ENCODE results near the gene TMC5.
A peak's percentile ranks its signal among the peaks of the same experiment; 100 is the strongest.

TMC5 gene

DNA sequence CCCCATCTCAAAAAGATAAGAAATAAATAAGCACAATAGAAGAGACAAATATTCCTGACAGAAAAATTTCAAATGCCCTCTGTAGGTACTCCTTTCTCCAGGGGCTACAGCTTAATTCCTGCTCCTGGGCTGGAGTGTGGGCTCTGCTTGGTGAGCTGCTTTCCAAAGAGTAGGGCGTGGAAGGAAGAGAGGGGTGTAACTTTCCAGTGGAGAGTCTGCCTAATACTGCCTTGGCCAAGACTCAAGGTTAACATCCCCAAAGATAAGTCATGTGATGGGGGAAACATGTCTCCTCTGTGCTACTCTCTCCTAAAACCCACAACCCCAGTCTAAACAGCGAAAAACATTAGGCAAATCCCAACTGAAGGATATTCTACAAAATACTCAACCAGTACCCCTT, 42.7 kb downstream of the TMC5 start:
- DNase-seq, result no peak

DNA sequence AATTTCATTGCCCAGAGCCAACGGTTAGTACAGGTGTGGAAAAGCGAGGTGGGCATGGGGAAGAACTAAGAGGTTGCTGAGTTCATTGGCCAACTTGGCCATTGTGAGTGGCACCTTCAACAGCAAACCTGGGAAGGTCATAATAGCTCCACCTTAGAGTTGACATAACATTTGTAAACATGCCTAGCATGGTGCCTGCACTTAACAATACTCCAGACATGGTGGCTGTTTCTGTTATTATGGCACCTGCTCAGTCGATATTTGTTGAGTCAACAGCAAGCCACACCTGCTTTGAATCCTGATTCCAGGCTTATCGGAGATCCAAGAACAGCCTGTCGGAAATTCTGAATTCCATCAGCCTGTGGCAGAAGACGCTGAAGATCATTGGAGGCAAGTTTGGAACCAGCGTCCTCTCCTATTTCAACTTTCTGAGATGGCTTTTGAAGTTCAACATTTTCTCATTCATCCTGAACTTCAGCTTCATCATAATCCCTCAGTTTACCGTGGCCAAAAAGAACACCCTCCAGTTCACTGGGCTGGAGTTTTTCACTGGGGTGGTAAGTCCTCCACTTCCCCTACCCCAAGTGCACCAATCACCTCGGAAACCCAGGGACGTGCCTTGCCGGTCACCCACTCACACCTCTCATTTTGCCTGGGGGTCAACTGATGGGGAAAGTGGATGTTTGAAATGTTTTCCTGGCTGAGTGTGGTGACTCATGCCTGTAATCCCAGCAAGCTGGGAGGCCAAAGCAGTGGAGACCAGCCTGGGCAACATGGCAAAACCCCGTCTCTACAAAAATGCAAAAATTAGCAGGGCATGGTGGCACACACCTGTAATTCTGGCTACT, 46.0 kb downstream of the TMC5 start:
- DNase-seq, result no peak

DNA sequence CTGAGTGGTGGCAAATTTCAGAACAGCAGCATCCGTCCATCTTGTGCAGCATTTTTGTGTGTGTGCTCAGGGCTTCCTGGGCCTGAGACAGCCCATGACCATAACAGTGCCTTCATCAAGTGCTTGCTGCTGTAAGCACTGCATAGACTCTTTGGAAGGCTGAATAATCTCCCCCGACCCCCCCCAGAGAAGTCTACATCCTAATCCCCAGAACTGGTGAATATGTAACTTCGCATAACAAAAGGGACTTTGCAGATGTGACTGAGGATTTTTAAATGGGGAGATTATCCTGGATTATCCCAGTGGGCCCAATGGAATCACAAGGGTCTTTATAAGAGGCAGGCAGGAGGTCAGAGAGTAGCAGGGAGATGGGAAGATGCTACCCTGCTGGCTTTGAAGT, 50.6 kb downstream of the TMC5 start:
- no peak for DNase-seq

DNA sequence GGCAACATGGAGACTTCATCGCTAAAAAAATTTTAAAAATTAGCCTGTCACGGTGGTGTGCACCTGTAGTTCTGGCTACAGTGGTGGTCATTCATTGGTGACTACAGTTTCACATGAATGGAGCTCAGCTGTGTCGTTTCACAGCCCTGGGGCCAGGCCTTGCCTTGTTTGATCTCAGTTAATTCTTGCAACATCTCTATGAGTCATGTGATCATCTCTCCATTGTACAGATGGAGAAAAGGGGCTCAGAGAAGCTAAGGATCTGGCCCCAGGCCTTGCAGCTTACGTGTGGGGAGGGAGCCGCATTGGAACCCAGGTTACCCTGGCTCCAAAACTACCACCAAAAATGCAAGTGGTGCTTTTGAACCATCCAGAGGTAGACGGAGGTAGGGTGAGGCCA, 54.8 kb downstream of the TMC5 start:
- no peak for DNase-seq

DNA sequence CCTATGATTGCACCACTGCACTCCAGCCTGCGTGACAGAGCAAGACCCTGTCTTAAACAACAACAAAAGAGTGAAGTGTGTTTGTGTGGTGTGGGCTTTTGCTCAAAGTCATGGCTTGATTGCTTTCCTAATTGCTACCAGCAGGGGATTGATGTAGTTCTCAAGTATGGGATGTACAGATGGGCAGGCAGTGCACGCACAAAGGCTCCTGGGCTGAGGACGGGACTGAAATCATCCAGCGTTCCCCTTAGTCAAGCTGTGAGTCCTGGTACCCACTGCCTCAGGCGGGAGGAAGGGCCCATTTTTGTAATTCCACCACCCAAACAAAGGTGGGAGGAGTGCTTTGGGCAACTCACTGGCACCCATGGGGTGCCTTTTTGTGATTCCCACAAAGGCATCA, 56.9 kb downstream of the TMC5 start:
- DNase-seq, result no peak

- DNase-seq, result no peak
Observed at GRCh38 chr16:19478505-19478904, 60.8 kb downstream of the TMC5 start.

- DNase-seq, result no peak
Observed at GRCh38 chr16:19479302-19479721, 61.6 kb downstream of the TMC5 start.

- DNase-seq, result no peak
Observed at GRCh38 chr16:19481296-19481695, 63.6 kb downstream of the TMC5 start.

DNA sequence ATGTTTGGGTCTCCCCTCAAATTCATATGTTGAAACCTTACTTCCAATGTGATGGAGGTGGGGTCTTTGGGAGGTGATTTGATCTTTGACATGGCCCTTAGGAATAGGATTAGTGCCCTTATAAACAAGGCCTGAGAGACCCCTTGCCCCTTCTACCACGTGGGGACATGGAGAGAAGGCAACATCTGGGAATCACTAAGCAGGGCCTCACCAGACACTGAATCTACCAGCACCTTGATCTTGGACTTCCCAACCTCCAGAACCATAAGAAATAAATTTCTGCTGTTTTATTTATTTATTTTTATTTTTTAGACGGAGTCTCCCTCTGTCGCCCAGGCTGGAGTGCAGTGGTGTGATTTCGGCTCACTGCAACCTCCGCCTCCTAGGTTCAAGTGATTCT, 64.1 kb downstream of the TMC5 start:
- no peak for DNase-seq

GRCh38 chr16:19482291-19482690, 64.6 kb downstream of the TMC5 start:
- DNase-seq, result no peak

DNA sequence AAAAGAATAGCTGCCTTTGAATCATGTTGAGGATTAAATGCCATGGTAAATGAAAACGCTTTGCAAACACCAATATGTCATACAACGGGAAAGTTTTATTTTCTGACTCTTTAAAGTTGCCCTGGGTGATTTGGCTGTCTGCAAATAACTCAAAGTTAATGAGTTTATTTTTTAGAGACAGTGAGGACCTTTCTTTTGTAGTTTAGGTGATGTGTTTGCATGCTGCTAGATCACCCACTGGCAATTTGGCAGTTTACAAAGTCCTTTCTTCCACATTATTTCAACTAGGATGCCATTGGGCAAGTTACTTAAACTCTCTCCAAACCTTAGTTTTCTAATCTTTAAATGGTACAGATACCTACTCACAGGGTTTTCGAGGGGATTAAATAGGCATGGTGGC, 66.4 kb downstream of the TMC5 start:
- DNase-seq, result no peak

- no peak for DNase-seq
Observed at GRCh38 chr16:19485611-19486010, 67.9 kb downstream of the TMC5 start.

DNA sequence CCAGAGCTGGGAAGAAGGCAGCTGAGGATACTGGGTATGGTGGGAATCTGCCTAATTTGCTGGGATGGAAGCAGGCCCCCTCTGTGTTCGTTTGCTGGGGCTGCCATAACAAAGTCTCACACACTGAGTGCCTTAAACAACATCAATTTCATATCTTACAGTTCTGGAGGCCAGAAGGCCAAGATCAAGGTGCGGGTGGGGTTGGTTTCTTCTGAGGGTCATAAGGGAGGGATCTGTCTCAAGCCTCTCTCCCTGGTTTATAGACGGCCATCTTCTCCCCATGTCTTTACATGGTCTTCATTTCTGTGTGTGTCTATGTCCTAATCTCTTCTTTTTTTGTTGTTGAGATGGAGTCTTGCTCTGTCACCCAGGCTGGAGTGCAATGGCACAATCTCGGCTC, 68.4 kb downstream of the TMC5 start:
- no peak for DNase-seq

DNA sequence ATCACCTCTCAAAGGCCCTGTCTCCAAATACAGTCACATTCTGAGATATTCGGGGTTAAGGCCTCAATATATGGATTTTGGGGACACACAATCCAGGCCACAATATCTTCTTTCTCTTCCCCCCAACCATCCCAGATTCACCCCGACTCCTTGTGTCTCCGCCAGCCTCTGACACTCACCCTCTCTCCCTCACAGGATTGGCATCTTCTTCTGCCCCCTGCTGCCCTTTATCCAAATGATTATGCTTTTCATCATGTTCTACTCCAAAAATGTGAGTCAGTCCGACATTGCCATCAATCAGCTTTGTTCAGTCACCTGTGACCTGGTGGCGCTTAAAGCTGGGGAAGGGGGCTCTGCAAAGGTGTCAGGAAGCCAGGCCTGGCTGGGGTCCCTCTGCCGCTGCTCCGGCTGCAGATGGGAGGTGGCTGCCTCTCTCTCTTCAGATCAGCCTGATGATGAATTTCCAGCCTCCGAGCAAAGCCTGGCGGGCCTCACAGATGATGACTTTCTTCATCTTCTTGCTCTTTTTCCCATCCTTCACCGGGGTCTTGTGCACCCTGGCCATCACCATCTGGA, 69.2 kb downstream of the TMC5 start:
- DNase-seq, result no peak

GRCh38 chr16:19488213-19488640, 70.5 kb downstream of the TMC5 start:
- no peak for DNase-seq

DNA sequence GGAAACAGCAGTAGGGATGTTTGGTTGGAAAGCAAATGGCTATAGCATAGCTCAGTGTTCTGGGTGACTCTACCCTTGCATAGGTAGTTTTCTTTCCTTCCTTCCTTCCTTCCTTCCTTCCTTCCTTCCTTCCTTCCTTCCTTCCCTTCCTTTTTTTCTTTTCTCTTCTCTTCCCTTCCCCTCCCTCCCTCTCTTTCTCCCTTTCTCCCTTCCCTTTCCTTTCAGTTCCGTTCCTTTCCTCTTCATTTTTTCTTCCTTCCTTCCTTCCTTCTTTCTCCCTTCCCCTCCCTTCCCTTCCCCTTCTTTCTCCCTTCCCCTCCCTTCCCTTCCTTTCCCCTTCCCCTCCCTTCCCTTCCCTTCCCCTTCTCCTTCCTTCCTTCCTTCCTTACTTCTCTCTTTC, 72.9 kb downstream of the TMC5 start:
- DNase-seq, result no peak

DNA sequence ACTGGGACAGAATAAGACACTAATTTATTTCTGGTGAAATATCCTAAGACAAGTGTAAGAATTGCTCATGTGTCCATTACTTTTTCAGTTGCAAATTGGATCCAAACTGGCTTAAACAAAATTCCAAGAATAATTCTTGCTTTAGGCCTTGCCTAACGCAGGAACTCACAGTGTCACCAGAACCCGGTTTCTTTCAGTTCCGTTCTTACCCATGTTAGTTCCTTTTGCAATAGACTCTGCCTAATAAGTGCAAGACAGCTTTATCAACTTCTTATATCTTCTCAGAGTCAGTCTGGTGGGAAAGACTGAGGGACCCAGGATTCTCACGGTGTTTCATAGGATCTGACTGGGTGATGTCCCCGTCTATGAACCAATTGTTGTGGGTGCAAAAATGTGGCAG, 79.5 kb downstream of the TMC5 start:
- no peak for DNase-seq

- no peak for DNase-seq
Observed at GRCh38 chr16:19499006-19499405, 81.3 kb downstream of the TMC5 start.

GRCh38 chr16:19499481-19499880, 81.8 kb downstream of the TMC5 start:
- no peak for DNase-seq

DNA sequence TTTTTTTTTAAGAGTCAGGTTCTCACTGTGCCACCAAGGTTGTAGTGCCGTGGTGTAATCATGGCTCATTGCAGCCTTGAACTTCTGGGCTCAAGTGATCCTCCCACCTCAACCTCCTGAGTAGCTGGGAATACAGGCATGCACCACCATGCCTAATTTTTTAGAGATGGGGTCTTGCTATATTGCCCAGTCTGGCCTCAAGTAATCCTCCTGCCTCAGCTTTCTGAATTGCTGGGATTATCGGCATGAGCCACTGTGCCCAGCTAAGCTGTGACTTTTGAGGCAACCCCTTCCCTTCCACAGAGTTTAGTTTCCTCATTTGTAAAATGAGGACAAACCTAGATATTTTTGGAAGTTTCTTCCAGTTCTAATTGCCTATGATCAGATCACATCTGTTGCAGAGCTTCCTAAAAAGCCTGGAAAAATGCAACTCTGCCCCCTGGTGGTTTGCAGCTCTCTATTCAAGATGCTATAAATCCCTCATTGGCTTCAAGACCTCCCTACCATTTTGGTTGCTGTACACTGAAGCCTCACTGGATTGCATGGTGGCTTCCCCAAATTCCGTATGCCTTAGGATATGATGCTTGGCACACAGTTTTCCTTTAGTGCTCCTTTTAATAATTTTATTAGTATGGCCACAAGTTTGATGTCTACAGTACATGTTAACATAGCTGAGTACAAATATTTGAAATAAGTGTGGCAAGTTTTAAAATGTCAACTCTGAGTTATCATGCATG, 84.9 kb downstream of the TMC5 start:
- DNase-seq, result peak; percentile 69

- no peak for DNase-seq
Observed at GRCh38 chr16:19503461-19504075, 85.9 kb downstream of the TMC5 start.

DNA sequence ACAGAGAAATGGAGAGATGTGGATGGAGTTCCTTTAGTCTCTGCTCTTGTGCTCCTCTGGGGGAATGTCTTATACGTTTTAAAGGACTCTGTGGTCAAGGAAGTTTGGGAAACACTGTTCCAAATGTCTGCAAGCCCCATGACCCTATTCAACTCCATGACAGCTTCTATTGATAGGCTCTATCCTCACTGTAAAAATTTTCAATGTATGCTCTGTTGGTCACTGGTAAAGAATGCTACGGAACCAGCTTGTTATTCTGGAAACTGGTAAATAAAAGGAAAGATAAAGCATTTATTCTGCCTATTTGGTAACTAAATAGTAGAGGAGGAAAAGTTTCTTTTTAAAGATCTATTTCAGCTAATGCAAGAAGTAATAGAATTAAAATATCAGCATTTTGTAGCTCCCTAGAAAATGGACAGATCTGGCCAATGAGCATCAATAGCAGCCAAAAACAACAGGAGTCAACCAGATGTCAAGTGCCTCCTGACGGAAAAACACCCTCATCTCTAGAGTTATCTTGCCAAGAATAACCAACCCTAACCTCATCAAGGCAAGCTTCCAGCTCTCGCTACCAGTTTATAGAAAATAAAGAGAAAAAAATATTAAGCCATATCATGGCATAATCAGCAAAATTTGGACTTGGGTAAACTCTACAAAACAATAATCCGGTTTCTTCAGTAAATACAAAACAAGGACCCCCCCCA, 88.1 kb downstream of the TMC5 start:
- no peak for DNase-seq

GRCh38 chr16:19506965-19507364, 89.3 kb downstream of the TMC5 start:
- no peak for DNase-seq

All from NCI-H2171 (cell line).